ENCODE data around the gene SIGLEC7.

DNA sequence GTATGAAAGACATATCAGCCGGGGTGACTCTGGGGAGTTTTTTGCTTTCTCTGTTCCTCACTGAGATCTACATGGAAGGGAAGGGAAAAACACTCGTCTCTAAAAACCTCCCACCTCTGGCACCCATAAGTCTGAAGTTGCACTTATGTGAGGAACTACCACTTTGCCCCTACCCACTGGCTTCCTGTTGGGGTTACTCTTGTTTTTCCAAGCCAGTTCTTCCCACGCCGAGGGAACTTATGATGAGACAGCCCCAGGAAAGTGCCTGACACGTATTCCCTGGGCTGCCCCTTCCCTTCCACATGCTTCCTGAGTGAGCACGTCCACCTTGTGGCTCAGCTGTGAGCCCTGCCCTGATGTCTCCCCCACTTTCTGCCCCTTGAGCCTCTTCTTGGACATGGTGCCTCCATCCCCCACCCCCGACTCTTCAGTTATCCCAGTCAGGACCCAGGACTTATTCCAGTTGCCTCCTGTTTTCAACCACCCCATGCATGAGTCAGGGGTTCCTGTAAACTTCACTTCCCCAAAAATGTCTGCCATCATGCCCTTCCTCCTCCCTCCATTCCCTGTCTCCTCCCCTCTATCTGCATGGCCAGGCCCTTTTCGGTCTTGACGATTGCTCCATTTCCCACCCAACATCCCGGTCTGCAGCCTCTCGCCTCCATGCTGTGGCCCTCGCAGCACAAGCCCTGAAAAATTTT lies 5.1 kb upstream of the SIGLEC7 start:
- TF ChIP-seq, protein P1, sequence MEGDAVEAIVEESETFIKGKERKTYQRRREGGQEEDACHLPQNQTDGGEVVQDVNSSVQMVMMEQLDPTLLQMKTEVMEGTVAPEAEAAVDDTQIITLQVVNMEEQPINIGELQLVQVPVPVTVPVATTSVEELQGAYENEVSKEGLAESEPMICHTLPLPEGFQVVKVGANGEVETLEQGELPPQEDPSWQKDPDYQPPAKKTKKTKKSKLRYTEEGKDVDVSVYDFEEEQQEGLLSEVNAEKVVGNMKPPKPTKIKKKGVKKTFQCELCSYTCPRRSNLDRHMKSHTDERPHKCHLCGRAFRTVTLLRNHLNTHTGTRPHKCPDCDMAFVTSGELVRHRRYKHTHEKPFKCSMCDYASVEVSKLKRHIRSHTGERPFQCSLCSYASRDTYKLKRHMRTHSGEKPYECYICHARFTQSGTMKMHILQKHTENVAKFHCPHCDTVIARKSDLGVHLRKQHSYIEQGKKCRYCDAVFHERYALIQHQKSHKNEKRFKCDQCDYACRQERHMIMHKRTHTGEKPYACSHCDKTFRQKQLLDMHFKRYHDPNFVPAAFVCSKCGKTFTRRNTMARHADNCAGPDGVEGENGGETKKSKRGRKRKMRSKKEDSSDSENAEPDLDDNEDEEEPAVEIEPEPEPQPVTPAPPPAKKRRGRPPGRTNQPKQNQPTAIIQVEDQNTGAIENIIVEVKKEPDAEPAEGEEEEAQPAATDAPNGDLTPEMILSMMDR (IDR thresholded peaks at IDR 0.05), result no peak
- no peak for TF ChIP-seq POLR2A (IDR thresholded peaks at IDR 0.05)
- TF ChIP-seq EP300 (IDR thresholded peaks at IDR 0.05), result no peak
- TF ChIP-seq POLR2AphosphoS5 (IDR thresholded peaks at IDR 0.05), result no peak

Data from suprapubic skin (tissue), 4 donors.